GM23338 (cell line): ENCODE data around the gene IGSF21. TPM values are rescaled to one million over a fixed set of nuclear protein-coding genes. Genes with fewer than 3 reads are reported as not detected.

Source experiments
- ATAC-seq: fragments of 200-7000 bp; cut with Tn5 transposase; 3 replicates; pipeline ENCODE4 v1.9.1; 2020
- DNase-seq: peaks from one replicate; pipeline ENCODE4 v3.0.0-alpha.2; 2015; ENCODE audit warnings: low spot score
- H2AFZ ChIP-seq: fragments of 200-600 bp; sonication (generic); 2 replicates; pipeline ENCODE4 v1.8.0; 2016; ENCODE audit warnings: antibody characterized with exemption, mild to moderate bottlenecking, moderate library complexity
- H3F3A ChIP-seq: fragments of 200-600 bp; sonication (generic); replicated peaks from 2 replicates; pipeline ENCODE4 v1.8.0; 2017; ENCODE audit warnings: antibody characterized with exemption, mixed run types, low read depth
- H3K27ac ChIP-seq: fragments of 200-600 bp; sonication (generic); 2 replicates; pipeline ENCODE4 v1.6.1; 2016; ENCODE audit warnings: low read depth
- H3K27me3 ChIP-seq: fragments of 200-600 bp; sonication (generic); 2 replicates; pipeline ENCODE4 v1.8.0; 2016; ENCODE audit warnings: mild to moderate bottlenecking, mixed run types, moderate library complexity; ENCODE audit not compliant: insufficient read depth
- H3K36me3 ChIP-seq: fragments of 200-600 bp; sonication (generic); 2 replicates; pipeline ENCODE4 v1.8.0; 2016; ENCODE audit warnings: mild to moderate bottlenecking; ENCODE audit not compliant: insufficient read depth
- H3K4me1 ChIP-seq: fragments of 200-600 bp; sonication (generic); 2 replicates; pipeline ENCODE4 v1.8.0; 2016; ENCODE audit warnings: mild to moderate bottlenecking, moderate library complexity; ENCODE audit not compliant: insufficient read depth
- H3K4me2 ChIP-seq: fragments of 200-600 bp; sonication (generic); 2 replicates; pipeline ENCODE4 v1.7.1; 2017; ENCODE audit warnings: mixed run types
- H3K4me3 ChIP-seq: fragments of 200-600 bp; sonication (generic); 2 replicates; pipeline ENCODE4 v1.6.1; 2016; ENCODE audit warnings: mixed run types
- H3K79me2 ChIP-seq: fragments of 200-600 bp; sonication (generic); replicated peaks from 2 replicates; pipeline ENCODE4 v1.8.0; 2017; ENCODE audit warnings: mild to moderate bottlenecking; ENCODE audit not compliant: insufficient read depth
- H3K9me2 ChIP-seq: fragments of 200-600 bp; sonication (generic); 2 replicates; pipeline ENCODE4 v1.8.0; 2017; ENCODE audit not compliant: insufficient read depth
- H4K20me1 ChIP-seq: fragments of 200-600 bp; sonication (generic); replicated peaks from 2 replicates; pipeline ENCODE4 v1.8.0; 2017; ENCODE audit warnings: mild to moderate bottlenecking; ENCODE audit not compliant: insufficient read depth
- H3K27ac Mint-ChIP-seq: 2 replicates; pipeline ENCODE4 v1.8.0; 2020; ENCODE audit warnings: inconsistent platforms, mild to moderate bottlenecking, moderate library complexity, mixed read lengths
- H3K27me3 Mint-ChIP-seq: 3 replicates; pipeline ENCODE4 v1.8.0; 2022; ENCODE audit warnings: low read depth, mild to moderate bottlenecking, moderate library complexity, mixed read lengths, inconsistent platforms; ENCODE audit not compliant: insufficient read depth, poor library complexity
- H3K36me3 Mint-ChIP-seq: 3 replicates; pipeline ENCODE4 v1.8.0; 2021; ENCODE audit warnings: low read depth, mild to moderate bottlenecking, inconsistent platforms, moderate library complexity, mixed read lengths
- H3K4me1 Mint-ChIP-seq: 3 replicates; pipeline ENCODE4 v1.8.0; 2020; ENCODE audit warnings: mild to moderate bottlenecking, inconsistent platforms, mixed read lengths
- H3K4me3 Mint-ChIP-seq: 3 replicates; pipeline ENCODE4 v1.8.0; 2021; ENCODE audit warnings: moderate library complexity, mild to moderate bottlenecking, inconsistent platforms, mixed read lengths
- H3K9me3 Mint-ChIP-seq: 3 replicates; pipeline ENCODE4 v1.8.0; 2020; ENCODE audit warnings: moderate library complexity, mild to moderate bottlenecking, inconsistent platforms, mixed read lengths
- CREB1 ChIP-seq: fragments of 250-450 bp; sonication (Bioruptor Pico); IDR thresholded peaks from 2 replicates; pipeline ENCODE4 v1.5.0; 2020; ENCODE audit warnings: low read depth, mild to moderate bottlenecking, moderate library complexity
- EZH2 ChIP-seq: fragments of 200-600 bp; sonication (generic); IDR thresholded peaks from one replicate; pipeline ENCODE4 v1.8.0; 2017; ENCODE audit warnings: antibody characterized with exemption, mild to moderate bottlenecking, low read depth; ENCODE audit not compliant: unreplicated experiment
- EZH2phosphoT487 ChIP-seq: fragments of 200-600 bp; sonication (generic); IDR thresholded peaks from one replicate; pipeline ENCODE4 v1.8.1; 2018; ENCODE audit warnings: antibody characterized with exemption; ENCODE audit not compliant: unreplicated experiment
- JUNB ChIP-seq: IDR thresholded peaks from one replicate; pipeline ENCODE4 v1.6.1; 2016; ENCODE audit warnings: antibody characterized with exemption; ENCODE audit not compliant: unreplicated experiment
- NANOG ChIP-seq: IDR thresholded peaks from 2 replicates; pipeline ENCODE4 v1.6.1; 2016; ENCODE audit warnings: antibody characterized with exemption, borderline replicate concordance
- POLR2AphosphoS5 ChIP-seq: IDR thresholded peaks from 2 replicates; pipeline ENCODE4 v1.6.1; 2016; ENCODE audit warnings: antibody characterized with exemption, low read depth
- REST ChIP-seq: IDR thresholded peaks from one replicate; pipeline ENCODE4 v1.6.1; 2018; ENCODE audit warnings: antibody characterized with exemption; ENCODE audit not compliant: unreplicated experiment
- STAT1 ChIP-seq: IDR thresholded peaks from one replicate; pipeline ENCODE4 v1.6.1; 2016; ENCODE audit warnings: antibody characterized with exemption; ENCODE audit not compliant: unreplicated experiment
- ZNF114 ChIP-seq: fragments of 250-450 bp; sonication (Bioruptor Pico); IDR thresholded peaks from 2 replicates; pipeline ENCODE4 v1.5.0; 2020; ENCODE audit warnings: mild to moderate bottlenecking, moderate library complexity
- ZNF331 ChIP-seq: fragments of 250-450 bp; sonication (Bioruptor Pico); IDR thresholded peaks from 2 replicates; pipeline ENCODE4 v1.5.0; 2020; ENCODE audit warnings: low read depth, mild to moderate bottlenecking, moderate library complexity
- polyA plus RNA-seq: library from polyadenylated mRNA; unstranded; fragments of >200 nt; fragmentation: Nextera tagmentation; extraction: Ambion mirVana; gene quantifications from 2 replicates; pipeline ENCODE4 v1.2.1, GENCODE V29; 2016
- total RNA-seq: library from RNA; depleted of rRNA; stranded (reverse); fragments of >200 nt; shearing (Covaris generic); gene quantifications from 2 replicates; pipeline ENCODE4 v1.2.3, GENCODE V29; 2014
- TF ChIP-seq, protein P1 (sequence below): fragments of 250-450 bp; sonication (Bioruptor Pico); IDR thresholded peaks from 2 replicates; pipeline ENCODE4 v1.5.0; 2020; ENCODE audit warnings: mild to moderate bottlenecking, moderate library complexity
- TF ChIP-seq, protein P2 (sequence below), 2 experiments: fragments of 200-600 bp in 1 of 2; sonication (generic) in 1 of 2; conservative IDR thresholded peaks; 2 replicates each; pipeline versions ENCODE4 v1.5.1 to v1.6.1; 2016 to 2017; ENCODE audit warnings: antibody characterized with exemption in 2 of 2, low read depth in 2 of 2, mild to moderate bottlenecking in 2 of 2, moderate library complexity in 1 of 2
- TF ChIP-seq, protein P3 (sequence below): IDR thresholded peaks from 2 replicates; pipeline ENCODE4 v1.6.1; 2016; ENCODE audit warnings: antibody characterized with exemption

Gene IGSF21
- total and polyA plus RNA-seq, 2 experiments from 2014 or later: 15.6 to 15.7 TPM

GRCh38 chr1:18363436-18363835, 255.8 kb downstream of the IGSF21 start:
- Histone ChIP-seq H3K4me3 (no peak overlapping the region), H3K27me3 (no peaks in the 10 kb centered on the region), H3K79me2 (no peaks in the 10 kb centered on the region), H2AFZ (no peak overlapping the region), H3K27ac (no peak overlapping the region), H4K20me1 (no peaks in the 10 kb centered on the region), H3K9me2 (no peaks in the 10 kb centered on the region; the same call in 1 of the 2 replicates), H3K4me1 (no peaks in the 10 kb centered on the region), H3F3A (no peaks in the 10 kb centered on the region), H3K36me3 (no peaks in the 10 kb centered on the region), H3K4me2 (no peak overlapping the region)
- Mint-ChIP-seq H3K4me1 (peaks cover 10% of the 10 kb centered on the region), H3K9me3 (peaks cover 5% of the 10 kb centered on the region; the same call in 1 of the 3 replicates), H3K4me3 (no peak overlapping the region), H3K27me3 (peaks cover 11% of the 10 kb centered on the region), H3K36me3 (peaks cover 15% of the 10 kb centered on the region), H3K27ac (no peak overlapping the region)
- ATAC-seq (no peak), DNase-seq (no peak)
- TF ChIP-seq POLR2AphosphoS5 (no peak), JUNB (no peak), ZNF331 (CRISPR knock-in tag) (no peak), NANOG (no peak), EZH2 (no peak), EZH2phosphoT487 (no peak), ZNF114 (CRISPR knock-in tag) (no peak), STAT1 (no peak), CREB1 (CRISPR knock-in tag) (no peak), REST (no peak)
- TF ChIP-seq, protein P1, sequence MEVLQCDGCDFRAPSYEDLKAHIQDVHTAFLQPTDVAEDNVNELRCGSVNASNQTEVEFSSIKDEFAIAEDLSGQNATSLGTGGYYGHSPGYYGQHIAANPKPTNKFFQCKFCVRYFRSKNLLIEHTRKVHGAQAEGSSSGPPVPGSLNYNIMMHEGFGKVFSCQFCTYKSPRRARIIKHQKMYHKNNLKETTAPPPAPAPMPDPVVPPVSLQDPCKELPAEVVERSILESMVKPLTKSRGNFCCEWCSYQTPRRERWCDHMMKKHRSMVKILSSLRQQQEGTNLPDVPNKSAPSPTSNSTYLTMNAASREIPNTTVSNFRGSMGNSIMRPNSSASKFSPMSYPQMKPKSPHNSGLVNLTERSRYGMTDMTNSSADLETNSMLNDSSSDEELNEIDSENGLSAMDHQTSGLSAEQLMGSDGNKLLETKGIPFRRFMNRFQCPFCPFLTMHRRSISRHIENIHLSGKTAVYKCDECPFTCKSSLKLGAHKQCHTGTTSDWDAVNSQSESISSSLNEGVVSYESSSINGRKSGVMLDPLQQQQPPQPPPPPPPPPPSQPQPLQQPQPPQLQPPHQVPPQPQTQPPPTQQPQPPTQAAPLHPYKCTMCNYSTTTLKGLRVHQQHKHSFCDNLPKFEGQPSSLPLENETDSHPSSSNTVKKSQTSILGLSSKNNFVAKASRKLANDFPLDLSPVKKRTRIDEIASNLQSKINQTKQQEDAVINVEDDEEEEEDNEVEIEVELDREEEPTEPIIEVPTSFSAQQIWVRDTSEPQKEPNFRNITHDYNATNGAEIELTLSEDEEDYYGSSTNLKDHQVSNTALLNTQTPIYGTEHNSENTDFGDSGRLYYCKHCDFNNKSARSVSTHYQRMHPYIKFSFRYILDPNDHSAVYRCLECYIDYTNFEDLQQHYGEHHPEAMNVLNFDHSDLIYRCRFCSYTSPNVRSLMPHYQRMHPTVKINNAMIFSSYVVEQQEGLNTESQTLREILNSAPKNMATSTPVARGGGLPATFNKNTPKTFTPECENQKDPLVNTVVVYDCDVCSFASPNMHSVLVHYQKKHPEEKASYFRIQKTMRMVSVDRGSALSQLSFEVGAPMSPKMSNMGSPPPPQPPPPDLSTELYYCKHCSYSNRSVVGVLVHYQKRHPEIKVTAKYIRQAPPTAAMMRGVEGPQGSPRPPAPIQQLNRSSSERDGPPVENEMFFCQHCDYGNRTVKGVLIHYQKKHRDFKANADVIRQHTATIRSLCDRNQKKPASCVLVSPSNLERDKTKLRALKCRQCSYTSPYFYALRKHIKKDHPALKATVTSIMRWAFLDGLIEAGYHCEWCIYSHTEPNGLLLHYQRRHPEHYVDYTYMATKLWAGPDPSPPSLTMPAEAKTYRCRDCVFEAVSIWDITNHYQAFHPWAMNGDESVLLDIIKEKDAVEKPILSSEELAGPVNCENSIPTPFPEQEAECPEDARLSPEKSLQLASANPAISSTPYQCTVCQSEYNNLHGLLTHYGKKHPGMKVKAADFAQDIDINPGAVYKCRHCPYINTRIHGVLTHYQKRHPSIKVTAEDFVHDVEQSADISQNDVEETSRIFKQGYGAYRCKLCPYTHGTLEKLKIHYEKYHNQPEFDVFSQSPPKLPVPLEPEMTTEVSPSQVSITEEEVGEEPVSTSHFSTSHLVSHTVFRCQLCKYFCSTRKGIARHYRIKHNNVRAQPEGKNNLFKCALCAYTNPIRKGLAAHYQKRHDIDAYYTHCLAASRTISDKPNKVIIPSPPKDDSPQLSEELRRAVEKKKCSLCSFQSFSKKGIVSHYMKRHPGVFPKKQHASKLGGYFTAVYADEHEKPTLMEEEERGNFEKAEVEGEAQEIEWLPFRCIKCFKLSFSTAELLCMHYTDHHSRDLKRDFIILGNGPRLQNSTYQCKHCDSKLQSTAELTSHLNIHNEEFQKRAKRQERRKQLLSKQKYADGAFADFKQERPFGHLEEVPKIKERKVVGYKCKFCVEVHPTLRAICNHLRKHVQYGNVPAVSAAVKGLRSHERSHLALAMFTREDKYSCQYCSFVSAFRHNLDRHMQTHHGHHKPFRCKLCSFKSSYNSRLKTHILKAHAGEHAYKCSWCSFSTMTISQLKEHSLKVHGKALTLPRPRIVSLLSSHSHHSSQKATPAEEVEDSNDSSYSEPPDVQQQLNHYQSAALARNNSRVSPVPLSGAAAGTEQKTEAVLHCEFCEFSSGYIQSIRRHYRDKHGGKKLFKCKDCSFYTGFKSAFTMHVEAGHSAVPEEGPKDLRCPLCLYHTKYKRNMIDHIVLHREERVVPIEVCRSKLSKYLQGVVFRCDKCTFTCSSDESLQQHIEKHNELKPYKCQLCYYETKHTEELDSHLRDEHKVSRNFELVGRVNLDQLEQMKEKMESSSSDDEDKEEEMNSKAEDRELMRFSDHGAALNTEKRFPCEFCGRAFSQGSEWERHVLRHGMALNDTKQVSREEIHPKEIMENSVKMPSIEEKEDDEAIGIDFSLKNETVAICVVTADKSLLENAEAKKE: no peak
- TF ChIP-seq, protein P2, sequence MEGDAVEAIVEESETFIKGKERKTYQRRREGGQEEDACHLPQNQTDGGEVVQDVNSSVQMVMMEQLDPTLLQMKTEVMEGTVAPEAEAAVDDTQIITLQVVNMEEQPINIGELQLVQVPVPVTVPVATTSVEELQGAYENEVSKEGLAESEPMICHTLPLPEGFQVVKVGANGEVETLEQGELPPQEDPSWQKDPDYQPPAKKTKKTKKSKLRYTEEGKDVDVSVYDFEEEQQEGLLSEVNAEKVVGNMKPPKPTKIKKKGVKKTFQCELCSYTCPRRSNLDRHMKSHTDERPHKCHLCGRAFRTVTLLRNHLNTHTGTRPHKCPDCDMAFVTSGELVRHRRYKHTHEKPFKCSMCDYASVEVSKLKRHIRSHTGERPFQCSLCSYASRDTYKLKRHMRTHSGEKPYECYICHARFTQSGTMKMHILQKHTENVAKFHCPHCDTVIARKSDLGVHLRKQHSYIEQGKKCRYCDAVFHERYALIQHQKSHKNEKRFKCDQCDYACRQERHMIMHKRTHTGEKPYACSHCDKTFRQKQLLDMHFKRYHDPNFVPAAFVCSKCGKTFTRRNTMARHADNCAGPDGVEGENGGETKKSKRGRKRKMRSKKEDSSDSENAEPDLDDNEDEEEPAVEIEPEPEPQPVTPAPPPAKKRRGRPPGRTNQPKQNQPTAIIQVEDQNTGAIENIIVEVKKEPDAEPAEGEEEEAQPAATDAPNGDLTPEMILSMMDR (conservative IDR thresholded peaks at IDR 0.05; ENCODE audit: low read depth in 2 of 2): no peak
- TF ChIP-seq, protein P3, sequence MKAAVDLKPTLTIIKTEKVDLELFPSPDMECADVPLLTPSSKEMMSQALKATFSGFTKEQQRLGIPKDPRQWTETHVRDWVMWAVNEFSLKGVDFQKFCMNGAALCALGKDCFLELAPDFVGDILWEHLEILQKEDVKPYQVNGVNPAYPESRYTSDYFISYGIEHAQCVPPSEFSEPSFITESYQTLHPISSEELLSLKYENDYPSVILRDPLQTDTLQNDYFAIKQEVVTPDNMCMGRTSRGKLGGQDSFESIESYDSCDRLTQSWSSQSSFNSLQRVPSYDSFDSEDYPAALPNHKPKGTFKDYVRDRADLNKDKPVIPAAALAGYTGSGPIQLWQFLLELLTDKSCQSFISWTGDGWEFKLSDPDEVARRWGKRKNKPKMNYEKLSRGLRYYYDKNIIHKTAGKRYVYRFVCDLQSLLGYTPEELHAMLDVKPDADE: no peak
